ENCODE measurements around the gene RAPGEF3.
A peak's percentile ranks its signal among the peaks of the same experiment; 100 is the strongest.

Gene RAPGEF3

GRCh38 chr12:47744005-47744651 lies 14.6 kb downstream of the RAPGEF3 start:
- DNase-seq (ENCODE audit: low read depth, low spot score) = peak; percentile 34

DNA sequence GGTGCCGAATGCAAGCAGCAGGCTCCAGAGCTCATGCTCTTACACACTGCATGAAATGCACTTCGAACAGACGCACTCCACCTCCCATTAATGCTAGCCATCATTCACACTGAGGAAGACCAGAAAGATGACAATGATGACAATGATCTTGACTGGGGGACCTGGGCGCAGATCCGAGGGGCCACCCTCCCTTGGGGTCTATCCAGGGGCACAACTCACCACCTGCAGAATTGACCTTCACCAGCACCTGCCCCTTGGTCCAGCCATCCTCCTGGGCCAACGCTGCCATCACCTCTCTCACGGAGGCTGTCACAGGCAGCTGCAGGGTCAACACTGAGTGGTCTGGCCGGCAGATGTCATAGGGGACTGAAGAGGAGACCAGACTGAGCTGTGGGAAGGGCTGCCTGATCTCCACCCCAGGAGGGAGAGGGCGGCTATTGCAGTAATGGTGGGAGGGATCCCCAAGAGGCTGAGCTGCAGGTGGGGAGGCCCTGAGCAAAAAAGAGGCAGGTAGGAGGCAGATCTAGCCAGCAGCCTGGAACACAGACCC lies 15.3 kb downstream of the RAPGEF3 start:
- no peak for DNase-seq (ENCODE audit: low read depth, low spot score)

DNA sequence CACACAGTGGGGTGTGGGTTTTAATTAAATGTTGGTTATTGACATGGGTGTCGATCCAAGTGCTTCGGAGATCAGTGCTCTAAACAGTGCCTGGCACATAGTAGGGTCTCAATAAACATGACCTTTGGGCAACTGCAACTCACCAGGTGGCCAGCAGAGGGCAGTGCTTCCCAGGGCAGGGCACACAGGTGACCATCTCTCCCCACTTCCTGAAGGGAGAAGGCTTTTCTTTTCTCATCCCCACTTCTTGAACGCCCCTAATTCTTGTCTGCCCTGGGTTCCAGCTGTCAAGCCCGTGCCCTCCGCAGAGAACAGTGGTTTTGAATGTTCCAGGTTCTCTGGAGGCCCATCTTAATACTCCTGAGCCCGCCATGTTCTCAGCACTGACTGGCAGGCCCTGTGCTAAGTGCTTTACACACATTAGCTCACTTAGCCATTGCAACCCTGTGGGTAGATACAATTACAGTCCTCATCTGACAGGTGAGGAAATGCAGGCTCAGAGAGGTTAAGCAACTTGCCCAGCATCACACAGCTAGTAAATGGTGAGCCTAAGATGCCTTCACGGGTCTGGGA lies 16.3 kb downstream of the RAPGEF3 start:
- peak; percentile 66 for DNase-seq (ENCODE audit: low read depth, low spot score)

- DNase-seq (ENCODE audit: low read depth, low spot score) = no peak
These were observed 17.4 kb downstream of the RAPGEF3 start for GRCh38 chr12:47741340-47741703.

DNA sequence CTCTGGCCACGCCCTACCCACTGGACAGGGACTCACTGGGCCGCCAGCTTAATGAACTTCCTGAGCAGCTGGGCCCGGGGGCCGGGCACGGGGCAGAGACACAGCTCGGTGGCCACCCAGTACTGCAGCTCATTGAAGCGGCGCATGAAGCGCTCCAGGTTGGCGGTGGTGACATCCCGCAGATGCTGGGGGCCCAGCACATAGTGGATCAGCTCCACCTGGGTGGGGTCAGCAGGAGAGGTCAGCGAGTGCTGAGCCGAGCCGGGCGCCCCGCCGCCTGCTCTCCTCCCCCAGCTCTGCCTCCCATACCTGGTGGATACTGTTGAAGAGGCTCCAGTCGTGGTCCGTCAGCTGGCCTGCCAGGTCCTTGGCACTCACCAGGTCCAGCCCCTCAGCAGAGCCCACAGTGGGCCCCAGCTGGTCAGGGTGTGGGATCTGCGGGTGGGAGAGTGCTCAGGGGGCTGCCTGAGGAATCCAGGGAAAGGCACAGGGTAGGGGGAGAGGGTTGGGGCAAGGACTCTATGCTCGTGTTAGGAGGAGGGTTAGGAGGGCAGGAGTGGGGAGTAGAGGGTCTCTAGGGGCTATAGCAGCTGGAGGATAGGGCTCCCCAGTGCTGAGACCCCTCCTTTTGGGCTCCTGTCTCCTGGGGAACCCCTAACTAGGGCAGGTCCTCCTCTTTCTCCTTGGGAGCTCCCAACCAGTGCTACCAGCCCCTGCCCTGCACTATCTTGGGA lies 17.9 kb downstream of the RAPGEF3 start:
- no peak for DNase-seq (ENCODE audit: low read depth, low spot score)

DNA sequence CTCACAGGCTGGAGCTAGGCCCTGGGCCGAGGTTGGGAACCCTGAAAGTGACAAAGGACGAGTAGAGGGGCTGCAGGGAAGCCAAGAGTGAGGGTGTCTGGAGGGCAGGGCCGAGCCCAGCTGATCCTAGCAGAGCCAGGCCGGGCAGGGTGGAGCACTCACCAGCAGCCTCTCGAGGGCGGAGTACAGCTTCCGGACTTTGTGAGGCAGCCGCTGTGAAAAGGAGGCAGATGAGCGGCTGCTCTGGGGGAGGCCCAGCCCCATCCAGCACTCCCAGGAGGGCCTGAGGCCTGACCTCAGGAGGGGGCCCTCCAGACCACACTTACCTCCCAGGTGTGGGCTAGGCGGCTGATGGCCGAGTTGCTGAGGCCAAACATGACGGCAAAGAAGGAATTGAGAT lies 18.7 kb downstream of the RAPGEF3 start:
- no peak for DNase-seq (ENCODE audit: low read depth, low spot score)

- DNase-seq (ENCODE audit: low read depth, low spot score) = no peak
These were observed 19.4 kb downstream of the RAPGEF3 start for GRCh38 chr12:47739297-47739696.

GRCh38 chr12:47737936-47738594 lies 20.6 kb downstream of the RAPGEF3 start:
- DNase-seq (ENCODE audit: low read depth, low spot score) = no peak

DNA sequence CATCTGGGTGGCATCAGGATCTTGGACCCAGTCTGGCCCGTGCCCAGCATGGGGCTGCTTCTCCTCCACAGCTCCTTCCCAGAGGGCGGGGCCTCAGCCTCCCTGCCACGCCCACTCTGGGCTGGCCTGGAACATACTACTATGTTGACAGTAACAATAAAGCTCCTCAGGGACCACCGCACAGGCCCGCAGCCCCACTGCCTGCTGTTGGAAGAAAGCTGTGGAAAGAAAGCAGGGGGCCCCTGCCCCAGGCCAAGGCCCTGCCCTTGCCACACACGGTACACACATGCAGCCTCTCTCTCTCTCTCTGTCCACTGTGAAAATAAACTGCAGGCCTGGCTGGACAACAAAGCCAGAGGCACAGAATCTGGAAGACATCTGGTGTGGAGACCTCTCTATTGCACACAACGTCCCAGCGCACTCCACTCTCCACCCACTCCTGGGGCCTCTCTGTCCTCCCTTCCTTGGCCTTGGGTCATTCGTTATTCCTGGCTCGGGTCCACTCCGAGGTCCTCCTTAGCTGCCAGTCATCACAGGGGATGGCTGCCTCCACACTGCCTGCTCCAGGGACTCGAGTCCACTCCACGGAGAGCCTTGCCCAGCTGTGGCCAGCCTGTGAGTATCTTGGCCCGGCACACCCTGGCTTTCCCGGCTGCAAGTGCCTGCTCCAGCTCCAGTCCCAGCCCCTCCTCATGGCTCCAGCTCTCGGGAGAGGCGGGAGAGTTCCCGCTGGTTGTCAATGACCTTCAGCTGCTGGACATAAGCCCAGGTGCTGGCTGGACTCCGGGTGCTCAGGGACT lies 21.6 kb downstream of the RAPGEF3 start:
- no peak for DNase-seq (ENCODE audit: low read depth, low spot score)

DNA sequence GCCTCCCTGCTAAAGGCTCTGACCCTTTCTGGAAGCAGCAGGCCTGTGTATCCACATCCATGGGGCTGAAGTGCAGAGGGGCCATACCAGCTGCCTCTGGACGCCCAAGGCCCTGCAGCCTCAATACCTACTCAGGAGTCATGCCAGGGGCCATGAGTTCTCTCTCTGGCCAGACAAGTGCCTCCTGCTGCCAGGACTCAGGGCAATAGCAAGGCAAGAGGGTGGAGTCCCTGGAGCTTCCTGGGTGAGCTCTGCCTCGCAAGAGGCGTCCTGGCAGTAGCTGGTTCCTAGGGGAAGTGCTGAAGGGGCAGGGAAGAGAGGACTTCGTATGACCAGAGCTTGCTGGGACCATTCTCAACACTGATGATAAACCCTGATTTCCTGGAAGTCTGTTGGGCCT lies 22.5 kb downstream of the RAPGEF3 start:
- no peak for DNase-seq (ENCODE audit: low read depth, low spot score)

DNA sequence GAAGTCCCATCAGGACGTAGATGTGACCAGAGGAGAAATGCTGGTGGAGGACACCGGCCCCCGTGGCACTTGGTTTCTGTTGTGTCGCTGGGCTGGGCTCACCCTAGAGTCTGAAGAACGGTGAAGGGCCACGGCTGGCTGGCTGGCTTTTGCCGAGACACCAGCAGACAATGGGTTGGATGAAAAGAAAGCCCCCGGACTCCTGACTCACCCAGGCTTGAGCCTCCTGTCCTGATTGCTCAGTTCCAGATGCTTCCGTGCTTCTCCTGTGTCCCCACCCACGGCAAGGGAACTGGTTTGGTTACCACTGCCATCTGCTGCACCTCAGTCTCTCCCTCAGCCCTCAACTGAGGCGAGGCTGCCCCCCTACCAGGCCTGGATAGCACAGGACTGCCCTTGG lies 23.0 kb downstream of the RAPGEF3 start:
- no peak for DNase-seq (ENCODE audit: low read depth, low spot score)

GRCh38 chr12:47734725-47735480 lies 23.8 kb downstream of the RAPGEF3 start:
- DNase-seq (ENCODE audit: low read depth, low spot score) = no peak

DNA sequence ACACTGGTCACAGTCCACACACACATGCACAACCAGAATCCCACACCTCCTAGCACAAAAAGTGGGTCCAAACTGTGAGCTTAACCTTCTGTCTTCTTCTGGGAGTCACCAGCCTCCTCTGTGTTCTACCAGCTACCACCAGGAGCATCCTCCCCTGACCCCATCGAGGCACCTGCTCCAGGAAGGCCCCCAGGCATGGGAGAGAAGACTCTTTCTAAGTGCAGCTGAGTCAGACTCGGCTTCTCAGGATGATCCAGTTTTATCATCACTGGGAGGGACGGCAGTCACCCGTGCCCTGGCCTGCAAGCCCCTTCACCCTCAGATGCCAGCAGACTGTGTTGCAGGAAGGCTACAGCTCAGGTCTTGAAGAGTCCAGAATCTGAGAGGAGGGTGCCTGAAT lies 25.5 kb downstream of the RAPGEF3 start:
- no peak for DNase-seq (ENCODE audit: low read depth, low spot score)

GRCh38 chr12:47732504-47732903 lies 26.2 kb downstream of the RAPGEF3 start:
- DNase-seq (ENCODE audit: low read depth, low spot score) = no peak

- DNase-seq (ENCODE audit: low read depth, low spot score) = no peak
These were observed 27.0 kb downstream of the RAPGEF3 start for GRCh38 chr12:47731723-47732122.

DNA sequence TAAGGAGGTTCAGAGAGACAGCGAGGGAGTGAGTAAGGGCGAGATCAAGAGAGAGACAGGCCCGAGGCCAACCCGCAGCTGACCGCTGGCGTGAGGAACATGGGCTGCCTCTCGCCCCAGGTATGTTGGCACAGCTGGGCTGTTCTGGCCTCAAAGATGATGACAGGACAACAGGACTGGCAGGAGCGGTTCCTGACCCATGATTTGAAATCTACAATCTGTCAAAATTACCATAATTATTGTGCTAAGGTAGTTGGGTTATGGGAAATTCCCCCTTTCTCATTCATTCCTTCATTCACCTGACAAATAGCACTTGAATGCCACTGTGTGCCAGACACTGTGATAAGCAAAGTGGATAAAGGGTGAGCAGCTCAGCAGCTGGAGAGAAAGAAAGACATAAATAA lies 28.3 kb downstream of the RAPGEF3 start:
- DNase-seq (ENCODE audit: low read depth, low spot score) = no peak

GRCh38 chr12:47729233-47729632 lies 29.4 kb downstream of the RAPGEF3 start:
- DNase-seq (ENCODE audit: low read depth, low spot score) = no peak

DNA sequence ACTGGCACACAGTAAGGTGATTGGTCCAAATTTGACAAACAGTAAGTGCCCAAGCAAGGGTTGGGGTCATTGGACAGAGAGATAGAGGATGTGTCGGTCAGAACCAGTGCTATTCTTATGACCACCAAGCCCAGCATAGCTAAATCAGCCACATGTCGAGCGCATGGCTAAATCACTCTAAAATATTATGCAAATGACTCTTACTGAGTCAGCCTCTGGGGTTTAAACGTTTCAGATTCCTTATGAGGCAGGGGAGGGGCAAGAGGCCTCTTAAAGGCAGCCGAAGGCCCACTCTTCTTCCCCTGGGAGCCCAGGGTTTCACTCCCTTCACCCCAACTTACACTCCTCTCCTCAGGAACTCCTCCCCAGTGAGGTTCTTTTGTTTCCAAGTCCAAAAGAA lies 32.8 kb downstream of the RAPGEF3 start:
- DNase-seq (ENCODE audit: low read depth, low spot score) = no peak

DNA sequence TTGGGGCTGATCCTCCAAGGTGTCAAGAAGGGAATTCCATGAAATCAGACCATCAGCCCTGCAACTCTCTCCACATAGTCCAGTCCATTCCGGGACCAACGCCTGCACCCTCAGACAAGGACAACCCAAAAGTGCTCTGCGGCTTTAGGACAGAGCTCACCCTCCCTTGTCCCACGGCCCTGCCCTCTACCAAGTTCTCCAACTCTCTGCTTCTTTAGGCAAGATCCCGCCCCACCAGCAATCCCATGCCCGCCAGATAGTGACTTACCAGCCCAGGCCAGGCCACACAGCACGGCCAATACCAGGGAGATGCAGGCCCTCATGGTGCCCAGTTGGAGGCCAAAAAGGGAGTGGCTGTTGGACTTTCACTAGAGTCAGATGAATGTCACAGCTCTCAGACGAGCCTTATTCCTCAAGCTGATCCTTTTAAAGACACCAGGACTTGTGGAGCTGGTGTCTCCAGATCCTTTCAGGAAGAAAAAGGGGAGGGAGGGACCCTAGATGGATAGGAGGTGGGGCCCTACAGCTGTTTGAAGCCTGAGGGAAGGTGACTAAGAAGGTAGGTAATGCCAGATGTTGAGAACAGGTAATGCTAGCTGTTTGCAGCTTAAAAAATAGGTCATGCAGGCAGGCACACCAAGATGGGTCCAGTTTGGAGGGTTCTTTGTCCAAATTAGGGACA lies 33.4 kb downstream of the RAPGEF3 start, which contains the start of gene ENDOU:
Gene ENDOU, minus strand, starts transcription at position 400 of the 682 bp plus-strand sequence. Its CDS starts 77 bp downstream, at position 323.
- DNase-seq (ENCODE audit: low read depth, low spot score) = no peak
